Neutrophil (primary cell): ENCODE measurements around the gene AP2B1.

Source experiments
- H3K27ac ChIP-seq: fragments of 200-600 bp; sonication (generic); 2 replicates; pipeline ENCODE4 v1.5.1; 2016; ENCODE audit warnings: mild to moderate bottlenecking, moderate library complexity
- H3K27me3 ChIP-seq: fragments of 200-600 bp; sonication (generic); 2 replicates; pipeline ENCODE4 v1.6.0; 2016; ENCODE audit warnings: mild to moderate bottlenecking
- H3K36me3 ChIP-seq: fragments of 200-600 bp; sonication (generic); 2 replicates; pipeline ENCODE4 v1.5.1; 2017
- H3K4me1 ChIP-seq, 2 experiments: fragments of 200-600 bp in 1 of 2; sonication (generic) in 1 of 2; 1 replicate in 1 of 2; 2 replicates in 1 of 2; pipeline versions ENCODE4 v1.5.1 to v1.6.1; 2013 to 2016; ENCODE audit warnings: low read depth in 1 of 2, low read length in 1 of 2, mild to moderate bottlenecking in 1 of 2, moderate library complexity in 1 of 2; ENCODE audit not compliant: control insufficient read depth in 1 of 2, insufficient read depth in 1 of 2
- H3K4me3 ChIP-seq, 2 experiments: fragments of 200-600 bp in 1 of 2; sonication (generic) in 1 of 2; 1 replicate in 1 of 2; 2 replicates in 1 of 2; pipeline ENCODE4 v1.5.1; 2013 to 2016; ENCODE audit warnings: low read depth in 1 of 2, low read length in 1 of 2, mild to moderate bottlenecking in 1 of 2, moderate library complexity in 1 of 2
- H3K9me3 ChIP-seq: fragments of 200-600 bp; sonication (generic); 2 replicates; pipeline ENCODE4 v1.5.1; 2016
- TF ChIP-seq, protein P1 (sequence below): fragments of 200-600 bp; sonication (generic); IDR thresholded peaks from 2 replicates; pipeline ENCODE4 v1.5.1; 2016; ENCODE audit warnings: antibody characterized with exemption

The AP2B1 gene

GRCh38 chr17:35548978-35549377 lies 38.1 kb upstream of the AP2B1 start:
- Histone ChIP-seq H3K4me1 (peaks cover 7 to 9% of the 10 kb centered on the region in 2 experiments), H3K9me3 (no peaks in the 10 kb centered on the region), H3K4me3 (no peak overlapping the region), H3K27ac (no peak overlapping the region), H3K36me3 (no peaks in the 10 kb centered on the region), H3K27me3 (peaks cover 37% of the 10 kb centered on the region)
- TF ChIP-seq, protein P1, sequence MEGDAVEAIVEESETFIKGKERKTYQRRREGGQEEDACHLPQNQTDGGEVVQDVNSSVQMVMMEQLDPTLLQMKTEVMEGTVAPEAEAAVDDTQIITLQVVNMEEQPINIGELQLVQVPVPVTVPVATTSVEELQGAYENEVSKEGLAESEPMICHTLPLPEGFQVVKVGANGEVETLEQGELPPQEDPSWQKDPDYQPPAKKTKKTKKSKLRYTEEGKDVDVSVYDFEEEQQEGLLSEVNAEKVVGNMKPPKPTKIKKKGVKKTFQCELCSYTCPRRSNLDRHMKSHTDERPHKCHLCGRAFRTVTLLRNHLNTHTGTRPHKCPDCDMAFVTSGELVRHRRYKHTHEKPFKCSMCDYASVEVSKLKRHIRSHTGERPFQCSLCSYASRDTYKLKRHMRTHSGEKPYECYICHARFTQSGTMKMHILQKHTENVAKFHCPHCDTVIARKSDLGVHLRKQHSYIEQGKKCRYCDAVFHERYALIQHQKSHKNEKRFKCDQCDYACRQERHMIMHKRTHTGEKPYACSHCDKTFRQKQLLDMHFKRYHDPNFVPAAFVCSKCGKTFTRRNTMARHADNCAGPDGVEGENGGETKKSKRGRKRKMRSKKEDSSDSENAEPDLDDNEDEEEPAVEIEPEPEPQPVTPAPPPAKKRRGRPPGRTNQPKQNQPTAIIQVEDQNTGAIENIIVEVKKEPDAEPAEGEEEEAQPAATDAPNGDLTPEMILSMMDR = no peak

- Histone ChIP-seq H3K27me3 (peaks cover 37% of the 10 kb centered on the region), H3K9me3 (no peaks in the 10 kb centered on the region), H3K4me3 (no peak overlapping the region), H3K4me1 (no peaks in the 10 kb centered on the region), H3K27ac (no peak overlapping the region), H3K36me3 (no peaks in the 10 kb centered on the region)
- TF ChIP-seq, protein P1 = no peak
Measured at GRCh38 chr17:35553310-35553709, 33.8 kb upstream of the AP2B1 start.

GRCh38 chr17:35554668-35555067 lies 32.5 kb upstream of the AP2B1 start:
- no peaks in the 10 kb centered on the region for H3K36me3 ChIP-seq
- H3K27me3 ChIP-seq = peaks cover 36% of the 10 kb centered on the region
- no peak overlapping the region for H3K27ac ChIP-seq
- TF ChIP-seq, protein P1 = no peak
- H3K4me3 ChIP-seq = no peak overlapping the region
- H3K4me1 ChIP-seq = no peaks in the 10 kb centered on the region
- no peaks in the 10 kb centered on the region for H3K9me3 ChIP-seq

DNA sequence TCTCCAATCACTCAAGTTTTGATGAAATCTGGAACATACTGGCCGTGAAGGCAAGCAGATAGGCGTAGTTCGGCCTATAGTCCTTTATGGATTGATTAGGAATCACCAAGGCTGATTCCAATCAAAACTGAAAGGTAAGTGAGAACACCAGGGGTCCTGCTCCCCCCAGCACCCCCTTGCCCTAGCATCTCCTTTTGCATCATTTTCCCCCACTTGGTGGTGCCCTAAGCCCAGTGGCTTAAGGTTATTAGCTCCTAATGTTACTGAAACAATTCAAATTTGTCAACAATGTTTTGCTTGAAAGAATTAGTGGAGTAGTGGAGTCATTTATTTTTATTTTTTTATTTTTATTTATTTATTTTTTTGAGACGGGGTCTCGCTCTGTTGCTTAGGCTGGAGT lies 31.4 kb upstream of the AP2B1 start:
- Histone ChIP-seq H3K27ac (no peak overlapping the region), H3K4me1 (no peaks in the 10 kb centered on the region), H3K36me3 (no peaks in the 10 kb centered on the region), H3K4me3 (no peak overlapping the region), H3K9me3 (no peaks in the 10 kb centered on the region), H3K27me3 (peaks cover 36% of the 10 kb centered on the region)
- TF ChIP-seq, protein P1 = no peak

- no peak overlapping the region for H3K27ac ChIP-seq
- H3K4me1 ChIP-seq = no peaks in the 10 kb centered on the region
- H3K9me3 ChIP-seq = no peaks in the 10 kb centered on the region
- no peak overlapping the region for H3K4me3 ChIP-seq
- no peaks in the 10 kb centered on the region for H3K36me3 ChIP-seq
- TF ChIP-seq, protein P1 = no peak
- peaks cover 21% of the 10 kb centered on the region for H3K27me3 ChIP-seq
Measured at GRCh38 chr17:35557353-35557752, 29.8 kb upstream of the AP2B1 start.
